HEK293 (cell line): Measurements from ENCODE around the gene FOXO4.

ENCODE experiments used
- CTCF ChIP-seq: fragments of 450-650 bp; formaldehyde crosslinking; IDR thresholded peaks from 2 replicates; pipeline ENCODE4 v1.5.1; 2016; ENCODE audit warnings: missing biosample characterization, missing genetic modification characterization
- TRIM28 ChIP-seq: IDR thresholded peaks from 2 replicates; pipeline ENCODE4 v1.6.1; 2011; ENCODE audit warnings: low read length, control low read depth, borderline replicate concordance
- YY2 ChIP-seq: fragments of 450-650 bp; formaldehyde crosslinking; IDR thresholded peaks from 2 replicates; pipeline ENCODE4 v1.5.1; 2016; ENCODE audit warnings: missing biosample characterization, missing genetic modification characterization
- ZBTB44 ChIP-seq: fragments of 450-650 bp; IDR thresholded peaks from 2 replicates; pipeline ENCODE4 v1.5.1; 2018; ENCODE audit warnings: missing biosample characterization, mild to moderate bottlenecking, missing genetic modification characterization
- ZNF140 ChIP-seq: fragments of 450-650 bp; formaldehyde crosslinking; IDR thresholded peaks from 2 replicates; pipeline ENCODE4 v1.5.1; 2016; ENCODE audit warnings: missing biosample characterization, missing genetic modification characterization
- ZNF157 ChIP-seq: fragments of 450-650 bp; formaldehyde crosslinking; IDR thresholded peaks from 2 replicates; pipeline ENCODE4 v1.5.1; 2016; ENCODE audit warnings: missing biosample characterization, missing genetic modification characterization
- ZNF654 ChIP-seq: fragments of 450-650 bp; formaldehyde crosslinking; IDR thresholded peaks from 2 replicates; pipeline ENCODE4 v1.5.1; 2016; ENCODE audit warnings: low read depth, missing biosample characterization, missing genetic modification characterization
- ZNF792 ChIP-seq: fragments of 450-650 bp; formaldehyde crosslinking; IDR thresholded peaks from 2 replicates; pipeline ENCODE4 v1.5.1; 2016; ENCODE audit warnings: missing biosample characterization, missing genetic modification characterization
- TF ChIP-seq, protein P1 (sequence below): fragments of 450-650 bp; formaldehyde crosslinking; IDR thresholded peaks from 2 replicates; pipeline ENCODE4 v1.5.1; 2016; ENCODE audit warnings: missing biosample characterization, missing genetic modification characterization
- TF ChIP-seq, protein P2 (sequence below): fragments of 450-650 bp; formaldehyde crosslinking; IDR thresholded peaks from 2 replicates; pipeline ENCODE4 v1.5.1; 2016; ENCODE audit warnings: missing biosample characterization, missing genetic modification characterization
- TF ChIP-seq, protein P3 (sequence below): fragments of 450-650 bp; formaldehyde crosslinking; IDR thresholded peaks from 2 replicates; pipeline ENCODE4 v1.5.1; 2016; ENCODE audit warnings: missing biosample characterization, missing genetic modification characterization, low read depth
- TF ChIP-seq, protein P4 (sequence below): fragments of 450-650 bp; formaldehyde crosslinking; IDR thresholded peaks from 2 replicates; pipeline ENCODE4 v1.5.1; 2016; ENCODE audit warnings: missing biosample characterization, missing genetic modification characterization
- TF ChIP-seq, protein P5 (sequence below): fragments of 450-650 bp; formaldehyde crosslinking; IDR thresholded peaks from 2 replicates; pipeline ENCODE4 v1.5.1; 2016; ENCODE audit warnings: missing biosample characterization, missing genetic modification characterization

GRCh38 chrX:71118985-71119535 lies 23.4 kb downstream of the FOXO4 start:
- TF ChIP-seq CTCF = no peak
- no peak for TF ChIP-seq YY2 (tag by site-specific recombination)
- TF ChIP-seq, protein P1, sequence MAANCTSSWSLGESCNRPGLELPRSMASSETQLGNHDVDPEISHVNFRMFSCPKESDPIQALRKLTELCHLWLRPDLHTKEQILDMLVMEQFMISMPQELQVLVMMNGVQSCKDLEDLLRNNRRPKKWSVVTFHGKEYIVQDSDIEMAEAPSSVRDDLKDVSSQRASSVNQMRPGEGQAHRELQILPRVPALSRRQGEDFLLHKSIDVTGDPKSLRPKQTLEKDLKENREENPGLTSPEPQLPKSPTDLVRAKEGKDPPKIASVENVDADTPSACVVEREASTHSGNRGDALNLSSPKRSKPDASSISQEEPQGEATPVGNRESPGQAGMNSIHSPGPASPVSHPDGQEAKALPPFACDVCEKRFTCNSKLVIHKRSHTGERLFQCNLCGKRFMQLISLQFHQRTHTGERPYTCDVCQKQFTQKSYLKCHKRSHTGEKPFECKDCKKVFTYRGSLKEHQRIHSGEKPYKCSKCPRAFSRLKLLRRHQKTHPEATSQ = no peak
- TF ChIP-seq, protein P2, sequence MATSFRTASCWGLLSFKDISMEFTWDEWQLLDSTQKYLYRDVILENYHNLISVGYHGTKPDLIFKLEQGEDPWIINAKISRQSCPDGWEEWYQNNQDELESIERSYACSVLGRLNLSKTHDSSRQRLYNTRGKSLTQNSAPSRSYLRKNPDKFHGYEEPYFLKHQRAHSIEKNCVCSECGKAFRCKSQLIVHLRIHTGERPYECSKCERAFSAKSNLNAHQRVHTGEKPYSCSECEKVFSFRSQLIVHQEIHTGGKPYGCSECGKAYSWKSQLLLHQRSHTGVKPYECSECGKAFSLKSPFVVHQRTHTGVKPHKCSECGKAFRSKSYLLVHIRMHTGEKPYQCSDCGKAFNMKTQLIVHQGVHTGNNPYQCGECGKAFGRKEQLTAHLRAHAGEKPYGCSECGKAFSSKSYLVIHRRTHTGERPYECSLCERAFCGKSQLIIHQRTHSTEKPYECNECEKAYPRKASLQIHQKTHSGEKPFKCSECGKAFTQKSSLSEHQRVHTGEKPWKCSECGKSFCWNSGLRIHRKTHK (tag by site-specific recombination) = no peak
- no peak for TF ChIP-seq ZBTB44
- TF ChIP-seq, protein P3, sequence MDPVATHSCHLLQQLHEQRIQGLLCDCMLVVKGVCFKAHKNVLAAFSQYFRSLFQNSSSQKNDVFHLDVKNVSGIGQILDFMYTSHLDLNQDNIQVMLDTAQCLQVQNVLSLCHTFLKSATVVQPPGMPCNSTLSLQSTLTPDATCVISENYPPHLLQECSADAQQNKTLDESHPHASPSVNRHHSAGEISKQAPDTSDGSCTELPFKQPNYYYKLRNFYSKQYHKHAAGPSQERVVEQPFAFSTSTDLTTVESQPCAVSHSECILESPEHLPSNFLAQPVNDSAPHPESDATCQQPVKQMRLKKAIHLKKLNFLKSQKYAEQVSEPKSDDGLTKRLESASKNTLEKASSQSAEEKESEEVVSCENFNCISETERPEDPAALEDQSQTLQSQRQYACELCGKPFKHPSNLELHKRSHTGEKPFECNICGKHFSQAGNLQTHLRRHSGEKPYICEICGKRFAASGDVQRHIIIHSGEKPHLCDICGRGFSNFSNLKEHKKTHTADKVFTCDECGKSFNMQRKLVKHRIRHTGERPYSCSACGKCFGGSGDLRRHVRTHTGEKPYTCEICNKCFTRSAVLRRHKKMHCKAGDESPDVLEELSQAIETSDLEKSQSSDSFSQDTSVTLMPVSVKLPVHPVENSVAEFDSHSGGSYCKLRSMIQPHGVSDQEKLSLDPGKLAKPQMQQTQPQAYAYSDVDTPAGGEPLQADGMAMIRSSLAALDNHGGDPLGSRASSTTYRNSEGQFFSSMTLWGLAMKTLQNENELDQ = no peak
- TF ChIP-seq, protein P4, sequence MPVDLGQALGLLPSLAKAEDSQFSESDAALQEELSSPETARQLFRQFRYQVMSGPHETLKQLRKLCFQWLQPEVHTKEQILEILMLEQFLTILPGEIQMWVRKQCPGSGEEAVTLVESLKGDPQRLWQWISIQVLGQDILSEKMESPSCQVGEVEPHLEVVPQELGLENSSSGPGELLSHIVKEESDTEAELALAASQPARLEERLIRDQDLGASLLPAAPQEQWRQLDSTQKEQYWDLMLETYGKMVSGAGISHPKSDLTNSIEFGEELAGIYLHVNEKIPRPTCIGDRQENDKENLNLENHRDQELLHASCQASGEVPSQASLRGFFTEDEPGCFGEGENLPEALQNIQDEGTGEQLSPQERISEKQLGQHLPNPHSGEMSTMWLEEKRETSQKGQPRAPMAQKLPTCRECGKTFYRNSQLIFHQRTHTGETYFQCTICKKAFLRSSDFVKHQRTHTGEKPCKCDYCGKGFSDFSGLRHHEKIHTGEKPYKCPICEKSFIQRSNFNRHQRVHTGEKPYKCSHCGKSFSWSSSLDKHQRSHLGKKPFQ (tag by site-specific recombination) = no peak
- TF ChIP-seq ZNF792 (tag by site-specific recombination) = no peak
- no peak for TF ChIP-seq ZNF140 (tag by site-specific recombination)
- TF ChIP-seq ZNF157 (tag by site-specific recombination) = no peak
- TF ChIP-seq, protein P5, sequence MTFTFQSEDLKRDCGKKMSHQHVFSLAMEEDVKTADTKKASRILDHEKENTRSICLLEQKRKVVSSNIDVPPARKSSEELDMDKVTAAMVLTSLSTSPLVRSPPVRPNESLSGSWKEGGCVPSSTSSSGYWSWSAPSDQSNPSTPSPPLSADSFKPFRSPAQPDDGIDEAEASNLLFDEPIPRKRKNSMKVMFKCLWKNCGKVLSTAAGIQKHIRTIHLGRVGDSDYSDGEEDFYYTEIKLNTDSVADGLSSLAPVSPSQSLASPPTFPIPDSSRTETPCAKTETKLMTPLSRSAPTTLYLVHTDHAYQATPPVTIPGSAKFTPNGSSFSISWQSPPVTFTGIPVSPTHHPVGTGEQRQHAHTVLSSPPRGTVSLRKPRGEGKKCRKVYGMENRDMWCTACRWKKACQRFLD (tag by site-specific recombination) = no peak
- TF ChIP-seq ZNF654 (tag by site-specific recombination) = no peak
- TF ChIP-seq TRIM28 = no peak
